ENCODE measurements around the gene NBEAL1.

DNA sequence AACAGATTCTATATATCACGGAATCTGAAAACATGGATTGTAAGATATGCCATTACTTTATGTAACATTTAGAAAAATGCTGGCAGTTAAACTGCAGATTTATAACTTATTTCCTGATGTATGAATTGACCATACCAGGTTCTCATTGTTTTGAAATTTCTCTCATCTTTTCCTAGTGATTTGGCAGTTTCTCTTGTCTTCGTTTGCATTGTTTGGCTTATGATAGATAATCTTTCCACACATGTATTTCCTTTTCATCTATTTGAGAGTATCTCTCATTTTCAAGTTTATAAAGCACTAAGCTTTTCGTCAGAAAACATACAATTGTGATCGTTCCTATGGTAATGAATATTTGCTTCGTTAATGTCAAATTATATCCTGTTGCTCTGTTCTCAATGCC is 16.3 kb downstream of the NBEAL1 start:
- TF ChIP-seq CTCF (IDR thresholded peaks at IDR 0.05) (no peak), EP300 (IDR thresholded peaks at IDR 0.05) (no peak), POLR2A (IDR thresholded peaks at IDR 0.05) (no peak)

Data from ovary (tissue), 3 donors.